Body of pancreas (tissue), 4 donors: ENCODE results near the gene KCTD15.

Source experiments
- CTCF ChIP-seq, 7 experiments: fragments of 450-650 bp in 4 of 7; fragments of 200-600 bp in 3 of 7; sonication (generic) in 3 of 7; IDR thresholded peaks; one replicate each; pipeline ENCODE4 v1.5.1; 2016 to 2019; ENCODE audit warnings: antibody characterized with exemption in 7 of 7
- POLR2A ChIP-seq, 3 donors: fragments of 450-650 bp; IDR thresholded peaks; one replicate each; pipeline ENCODE4 v1.6.1; 2016; ENCODE audit warnings: antibody characterized with exemption in 3 of 3, mild to moderate bottlenecking in 2 of 3

GRCh38 chr19:33797802-33798671 lies 1.4 kb downstream of the KCTD15 start:
- peak in 1 of 3 donors; percentile 13 for TF ChIP-seq POLR2A (IDR thresholded peaks at IDR 0.05)
- no peak for TF ChIP-seq CTCF (IDR thresholded peaks at IDR 0.05)
